WERI-Rb-1 (cell line): ENCODE data around the gene G6PD.
A peak's percentile ranks its signal among the peaks of the same experiment; 100 is the strongest.

Source experiments
- DNase-seq: peaks from one replicate; pipeline ENCODE4 v3.0.0-alpha.2; 2020
- H3K27ac ChIP-seq: fragments of 250-450 bp; sonication (Bioruptor Pico); 2 replicates; pipeline ENCODE4 v1.5.1; 2020; ENCODE audit warnings: mild to moderate bottlenecking, moderate library complexity
- H3K27me3 ChIP-seq: fragments of 250-450 bp; sonication (Bioruptor Pico); 2 replicates; pipeline ENCODE4 v1.5.1; 2021; ENCODE audit warnings: mild to moderate bottlenecking, low read depth, moderate library complexity; ENCODE audit not compliant: insufficient read depth, severe bottlenecking
- H3K36me3 ChIP-seq: fragments of 250-450 bp; sonication (Bioruptor Pico); 2 replicates; pipeline ENCODE4 v1.5.1; 2020; ENCODE audit warnings: mild to moderate bottlenecking, moderate library complexity
- H3K4me3 ChIP-seq: 2 replicates; pipeline ENCODE4 v1.5.1; 2011; ENCODE audit warnings: low read depth, mild to moderate bottlenecking, control low read depth, low read length
- H3K9me3 ChIP-seq: fragments of 250-450 bp; sonication (Bioruptor Pico); 2 replicates; pipeline ENCODE4 v1.5.1; 2021; ENCODE audit warnings: mild to moderate bottlenecking, moderate library complexity; ENCODE audit not compliant: severe bottlenecking
- CTCF ChIP-seq: IDR thresholded peaks from 2 replicates; pipeline ENCODE4 v1.5.1; 2011; ENCODE audit warnings: low read depth, mild to moderate bottlenecking, control low read depth, inconsistent platforms, low read length

G6PD gene

GRCh38 chrX:154488336-154489075 lies 58.1 kb downstream of the G6PD start:
- DNase-seq = no peak

GRCh38 chrX:154487518-154488290 lies 58.9 kb downstream of the G6PD start:
- Histone ChIP-seq H3K36me3 (peaks cover 29% of the 10 kb centered on the region), H3K4me3 (no peak overlapping the region), H3K27me3 (peaks cover 7% of the 10 kb centered on the region), H3K9me3 (peaks cover 5% of the 10 kb centered on the region), H3K27ac (no peak overlapping the region; the same call in 1 of the 2 replicates)
- no peak for TF ChIP-seq CTCF
- DNase-seq = no peak

More at GRCh38 chrX:154488336-154489075, 58.1 kb downstream of the G6PD start:
- Histone ChIP-seq H3K4me3 (no peak overlapping the region), H3K27me3 (peaks cover 7% of the 10 kb centered on the region), H3K36me3 (peaks cover 26% of the 10 kb centered on the region), H3K27ac (no peak overlapping the region), H3K9me3 (peaks cover 5% of the 10 kb centered on the region)
- TF ChIP-seq CTCF = no peak

- Histone ChIP-seq H3K4me3 (peak within 1 kb of the TSS; percentile 73), H3K9me3 (peaks cover 5% of the 10 kb centered on the region), H3K36me3 (peaks cover 29% of the 10 kb centered on the region), H3K27ac (peak within 1 kb of the TSS; percentile 80), H3K27me3 (peaks cover 4% of the 10 kb centered on the region)
- DNase-seq = peak; percentile 81
- TF ChIP-seq CTCF = no peak
Observed at GRCh38 chrX:154486396-154487207, 60.0 kb downstream of the G6PD start, which contains the start of gene UBL4A. Gene UBL4A, minus strand, starts transcription at chrX:154486615. Its CDS starts 31 bp downstream, at chrX:154486584.

- DNase-seq = no peak
- H3K9me3 ChIP-seq = peaks cover 3% of the 10 kb centered on the region
- TF ChIP-seq CTCF = no peak
Observed at GRCh38 chrX:154486052-154486395, 60.6 kb downstream of the G6PD start.

GRCh38 chrX:154485150-154486051 lies 61.2 kb downstream of the G6PD start:
- no peak for TF ChIP-seq CTCF
- H3K4me3 ChIP-seq = peak overlapping the region; percentile 73
- H3K27ac ChIP-seq = peak overlapping the region; percentile 80

More at GRCh38 chrX:154486052-154486395, 60.6 kb downstream of the G6PD start:
- peak overlapping the region; percentile 73 for H3K4me3 ChIP-seq
- peaks cover 29% of the 10 kb centered on the region for H3K36me3 ChIP-seq
- peak overlapping the region; percentile 80 for H3K27ac ChIP-seq
- peaks cover 4% of the 10 kb centered on the region for H3K27me3 ChIP-seq

More at GRCh38 chrX:154485150-154486051, 61.2 kb downstream of the G6PD start:
- peak; percentile 64 for DNase-seq
- Histone ChIP-seq H3K27me3 (peaks cover 4% of the 10 kb centered on the region), H3K36me3 (peaks cover 29% of the 10 kb centered on the region), H3K9me3 (no peaks in the 10 kb centered on the region)
